B cell (primary cell): Measurements from ENCODE around the gene PDP2.

Source experiments
- CTCF ChIP-seq: fragments of 200-600 bp; IDR thresholded peaks from one replicate; pipeline ENCODE4 v1.8.0; 2022; ENCODE audit warnings: antibody characterized with exemption, mild to moderate bottlenecking
- EZH2 ChIP-seq: IDR thresholded peaks from 2 replicates; pipeline ENCODE4 v1.6.1; 2012; ENCODE audit warnings: borderline replicate concordance, low read depth, mild to moderate bottlenecking, moderate library complexity, low read length; ENCODE audit not compliant: insufficient read depth, poor library complexity, severe bottlenecking

GRCh38 chr16:66862023-66862520 lies 18.2 kb upstream of the PDP2 start:
- TF ChIP-seq CTCF (no peak), EZH2 (no peak)
